ENCODE results near the gene NBDY. TPM values are rescaled to one million over a fixed set of nuclear protein-coding genes. Genes with fewer than 3 reads are reported as not detected.
"Not testable (repeated sequence)": the region's sequence is repeated elsewhere in the genome, so short reads cannot be mapped to it uniquely, and the experiment has no call there.

Gene NBDY
- total RNA-seq, 1 experiment from 2014 or later = 16.2 TPM

- H3K4me3 ChIP-seq; H3K36me3 ChIP-seq; H3K27ac ChIP-seq; DNase-seq; H3K27me3 ChIP-seq; H3K9me3 ChIP-seq (replicated peaks); H3K4me1 ChIP-seq: not testable (repeated sequence)
Measured at GRCh38 chrX:56772675-56773521, 43.9 kb downstream of the NBDY start.

GRCh38 chrX:56773522-56774060, 44.5 kb downstream of the NBDY start:
- H3K36me3 ChIP-seq; DNase-seq; H3K27ac ChIP-seq; H3K4me1 ChIP-seq; H3K9me3 ChIP-seq (replicated peaks); H3K27me3 ChIP-seq; H3K4me3 ChIP-seq: not testable (repeated sequence)

- not testable (repeated sequence) for H3K27me3 ChIP-seq; H3K4me1 ChIP-seq; H3K36me3 ChIP-seq; H3K4me3 ChIP-seq; H3K27ac ChIP-seq; DNase-seq; H3K9me3 ChIP-seq (replicated peaks)
Measured at GRCh38 chrX:56778099-56778923, 49.3 kb downstream of the NBDY start.

GRCh38 chrX:56778924-56779468, 50.0 kb downstream of the NBDY start:
- not testable (repeated sequence) for H3K36me3 ChIP-seq; H3K4me3 ChIP-seq; H3K4me1 ChIP-seq; H3K27me3 ChIP-seq; H3K27ac ChIP-seq; H3K9me3 ChIP-seq (replicated peaks); DNase-seq

GRCh38 chrX:56780681-56781649, 51.9 kb downstream of the NBDY start:
- H3K36me3 ChIP-seq; H3K27me3 ChIP-seq; H3K4me3 ChIP-seq; H3K4me1 ChIP-seq; H3K9me3 ChIP-seq (replicated peaks); H3K27ac ChIP-seq; DNase-seq: not testable (repeated sequence)

GRCh38 chrX:56782352-56782751, 53.3 kb downstream of the NBDY start:
- Histone ChIP-seq H3K27ac (no peak overlapping the region), H3K4me1 (no peaks in the 10 kb centered on the region), H3K9me3 (replicated peaks) (no peaks in the 10 kb centered on the region), H3K27me3 (no peaks in the 10 kb centered on the region), H3K4me3 (no peak overlapping the region), H3K36me3 (no peaks in the 10 kb centered on the region)
- DNase-seq = no peak

- H3K4me3 ChIP-seq = no peak overlapping the region
- no peak for DNase-seq
- no peaks in the 10 kb centered on the region for H3K4me1 ChIP-seq
- no peaks in the 10 kb centered on the region for H3K36me3 ChIP-seq
- no peaks in the 10 kb centered on the region for H3K9me3 ChIP-seq (replicated peaks)
- no peaks in the 10 kb centered on the region for H3K27me3 ChIP-seq
- H3K27ac ChIP-seq = no peak overlapping the region
Measured at GRCh38 chrX:56782791-56783449, 53.9 kb downstream of the NBDY start.

- H3K4me3 ChIP-seq = no peak overlapping the region
- no peaks in the 10 kb centered on the region for H3K36me3 ChIP-seq
- H3K27me3 ChIP-seq = no peaks in the 10 kb centered on the region
- no peak for DNase-seq
- H3K9me3 ChIP-seq (replicated peaks) = no peaks in the 10 kb centered on the region
- no peaks in the 10 kb centered on the region for H3K4me1 ChIP-seq
- no peak overlapping the region for H3K27ac ChIP-seq
Measured at GRCh38 chrX:56783450-56783831, 54.4 kb downstream of the NBDY start.

GRCh38 chrX:56783996-56784620, 55.1 kb downstream of the NBDY start:
- Histone ChIP-seq H3K27ac (no peak overlapping the region), H3K4me1 (no peaks in the 10 kb centered on the region), H3K27me3 (no peaks in the 10 kb centered on the region), H3K9me3 (replicated peaks) (no peaks in the 10 kb centered on the region), H3K36me3 (no peaks in the 10 kb centered on the region), H3K4me3 (no peak overlapping the region)
- DNase-seq = no peak

- no peaks in the 10 kb centered on the region for H3K4me1 ChIP-seq
Measured at GRCh38 chrX:56784666-56785065, 55.6 kb downstream of the NBDY start.

GRCh38 chrX:56785442-56785841, 56.4 kb downstream of the NBDY start:
- no peaks in the 10 kb centered on the region for H3K36me3 ChIP-seq
- DNase-seq = no peak
- no peaks in the 10 kb centered on the region for H3K9me3 ChIP-seq (replicated peaks)
- H3K27ac ChIP-seq = no peak overlapping the region
- H3K27me3 ChIP-seq = no peaks in the 10 kb centered on the region
- no peaks in the 10 kb centered on the region for H3K4me1 ChIP-seq
- no peak overlapping the region for H3K4me3 ChIP-seq

More at GRCh38 chrX:56784666-56785065, 55.6 kb downstream of the NBDY start:
- Histone ChIP-seq H3K27me3 (no peaks in the 10 kb centered on the region), H3K27ac (no peak overlapping the region), H3K4me3 (no peak overlapping the region), H3K9me3 (replicated peaks) (no peaks in the 10 kb centered on the region), H3K36me3 (no peaks in the 10 kb centered on the region)
- no peak for DNase-seq

- DNase-seq = no peak
- H3K4me1 ChIP-seq = no peaks in the 10 kb centered on the region
- no peaks in the 10 kb centered on the region for H3K9me3 ChIP-seq (replicated peaks)
- H3K36me3 ChIP-seq = no peaks in the 10 kb centered on the region
- H3K4me3 ChIP-seq = no peak overlapping the region
- no peaks in the 10 kb centered on the region for H3K27me3 ChIP-seq
- H3K27ac ChIP-seq = no peak overlapping the region
Measured at GRCh38 chrX:56786889-56787733, 58.1 kb downstream of the NBDY start.

- Histone ChIP-seq H3K36me3 (no peaks in the 10 kb centered on the region), H3K27ac (no peak overlapping the region), H3K4me3 (no peak overlapping the region), H3K9me3 (replicated peaks) (no peaks in the 10 kb centered on the region), H3K27me3 (no peaks in the 10 kb centered on the region), H3K4me1 (no peaks in the 10 kb centered on the region)
- no peak for DNase-seq
Measured at GRCh38 chrX:56787734-56788152, 58.7 kb downstream of the NBDY start.
